NT2/D1 (cell line): ENCODE results near the gene FAM24B.

Experiments used
- SUZ12 ChIP-seq: IDR thresholded peaks from 2 replicates; pipeline ENCODE4 v1.6.1; 2011; ENCODE audit not compliant: insufficient read length, insufficient read depth; ENCODE audit errors: extremely low read depth
- YY1 ChIP-seq: IDR thresholded peaks from 2 replicates; pipeline ENCODE4 v1.6.1; 2011; ENCODE audit not compliant: insufficient read length, insufficient read depth
- ZNF274 ChIP-seq: IDR thresholded peaks from 2 replicates; pipeline ENCODE4 v1.6.1; 2011; ENCODE audit warnings: mild to moderate bottlenecking, low read depth, low read length

GRCh38 chr10:122879339-122880273 is at the start of gene FAM24B:
- TF ChIP-seq SUZ12 (no peak), YY1 (no peak), ZNF274 (no peak)
